ENCODE measurements around the gene CCT8L2. TPM values are rescaled to one million over a fixed set of nuclear protein-coding genes. Genes with fewer than 3 reads are reported as not detected.
"Not testable (repeated sequence)": the region's sequence is repeated elsewhere in the genome, so short reads cannot be mapped to it uniquely, and the experiment has no call there.

The CCT8L2 gene
- total and polyA plus RNA-seq, 2 experiments from 2014 or later: not detected

DNA sequence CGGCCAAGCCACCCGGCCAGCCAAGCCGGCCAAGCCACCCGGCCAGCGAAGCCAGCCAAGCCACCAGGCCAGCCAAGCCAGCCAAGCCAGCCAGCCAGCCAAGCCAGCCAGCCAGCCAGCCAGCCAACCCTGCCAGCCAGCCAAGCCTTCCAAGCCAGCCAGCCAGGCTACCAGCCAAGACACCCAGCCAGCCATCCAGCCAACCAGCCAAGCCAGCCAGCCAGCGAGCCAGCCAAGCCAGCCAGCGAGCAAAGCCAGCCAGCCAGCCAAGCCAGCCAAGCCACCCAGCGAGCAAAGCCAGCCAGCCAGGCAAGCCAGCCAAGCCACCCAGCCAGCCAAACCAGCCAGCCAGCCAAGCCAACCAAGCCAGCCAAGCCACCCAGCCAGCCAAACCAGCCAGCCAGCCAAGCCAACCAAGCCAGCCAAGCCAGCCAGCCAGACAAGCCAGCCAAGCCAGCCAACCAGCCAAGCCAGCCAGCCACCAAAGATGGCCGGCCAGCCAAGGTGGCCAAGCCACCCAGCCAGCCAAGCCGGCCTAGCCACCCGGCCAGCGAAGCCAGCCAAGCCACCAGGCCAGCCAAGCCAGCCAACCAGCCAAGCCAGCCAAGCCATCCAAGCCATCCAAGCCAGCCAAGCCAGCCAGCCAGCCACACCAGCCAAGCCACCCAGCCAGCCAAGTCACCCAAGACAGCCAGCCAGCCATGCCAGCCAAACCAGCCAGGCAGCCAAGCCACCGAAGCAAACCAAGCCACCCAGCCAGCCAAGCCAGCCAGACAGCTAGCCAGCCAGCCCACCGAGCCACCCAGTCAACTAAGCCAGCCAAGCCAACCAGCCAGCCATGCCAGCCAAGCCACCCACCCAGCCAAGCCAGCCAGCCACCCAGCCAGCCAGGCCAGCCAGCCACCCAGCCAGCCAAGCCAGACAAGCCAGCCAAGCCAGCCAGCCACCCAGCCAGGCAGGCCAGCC is 28.8 kb downstream of the CCT8L2 start (continued):
- TF ChIP-seq STAT1 (IDR thresholded peaks at IDR 0.05; ENCODE audit: unreplicated experiment) (no peak), ZNF114 (CRISPR knock-in tag; IDR thresholded peaks at IDR 0.05) (no peak), JUNB (IDR thresholded peaks at IDR 0.05; ENCODE audit: unreplicated experiment) (no peak), EZH2phosphoT487 (IDR thresholded peaks at IDR 0.05; ENCODE audit: unreplicated experiment) (no peak), CREB1 (CRISPR knock-in tag; IDR thresholded peaks at IDR 0.05; ENCODE audit: low read depth) (no peak)
- TF ChIP-seq, protein P1, sequence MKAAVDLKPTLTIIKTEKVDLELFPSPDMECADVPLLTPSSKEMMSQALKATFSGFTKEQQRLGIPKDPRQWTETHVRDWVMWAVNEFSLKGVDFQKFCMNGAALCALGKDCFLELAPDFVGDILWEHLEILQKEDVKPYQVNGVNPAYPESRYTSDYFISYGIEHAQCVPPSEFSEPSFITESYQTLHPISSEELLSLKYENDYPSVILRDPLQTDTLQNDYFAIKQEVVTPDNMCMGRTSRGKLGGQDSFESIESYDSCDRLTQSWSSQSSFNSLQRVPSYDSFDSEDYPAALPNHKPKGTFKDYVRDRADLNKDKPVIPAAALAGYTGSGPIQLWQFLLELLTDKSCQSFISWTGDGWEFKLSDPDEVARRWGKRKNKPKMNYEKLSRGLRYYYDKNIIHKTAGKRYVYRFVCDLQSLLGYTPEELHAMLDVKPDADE (IDR thresholded peaks at IDR 0.05): no peak

DNA sequence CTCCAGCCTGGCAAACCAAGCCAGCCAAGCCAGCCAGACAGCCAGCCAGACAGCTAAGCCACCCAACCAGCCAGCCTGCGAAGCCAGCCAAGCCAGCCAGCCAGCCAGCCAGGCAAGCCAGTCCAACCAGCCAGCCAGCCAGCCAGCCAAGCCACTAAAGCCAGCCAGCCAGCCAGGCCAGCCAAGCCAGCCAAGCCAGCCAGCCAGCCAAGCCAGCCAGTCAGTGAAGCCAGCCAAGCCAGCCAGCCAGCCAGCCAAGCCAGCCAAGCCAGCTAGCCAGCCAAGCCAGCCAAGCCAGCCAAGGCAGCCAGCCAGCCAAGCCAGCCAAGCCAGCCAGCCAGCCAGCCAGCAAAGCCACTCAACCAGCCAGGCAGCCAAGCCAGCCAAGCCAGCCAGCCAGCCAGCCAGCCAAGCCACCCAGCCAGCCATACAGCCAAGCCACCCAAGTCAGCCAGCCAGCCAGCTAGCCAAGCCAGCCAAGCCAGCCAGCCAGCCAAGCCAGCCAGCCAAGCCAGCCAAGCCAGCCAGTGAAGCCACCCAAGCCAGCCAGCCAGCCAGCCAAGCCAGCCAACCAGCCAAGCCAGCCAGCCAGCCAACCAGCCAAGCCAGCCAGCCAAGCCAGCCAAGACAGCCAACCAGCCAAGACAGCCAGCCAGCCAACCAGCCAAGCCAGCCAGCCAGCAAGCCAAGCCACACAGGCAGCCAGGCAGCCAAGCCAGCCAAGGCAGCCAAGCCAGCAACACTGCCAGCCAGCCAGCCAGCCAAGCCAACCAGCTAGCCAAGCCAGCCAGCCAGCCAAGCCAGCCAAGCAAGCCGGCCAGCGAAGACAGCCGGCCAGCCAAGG is 29.7 kb downstream of the CCT8L2 start:
- no peaks in the 10 kb centered on the region for H3F3A ChIP-seq (replicated peaks; ENCODE audit: low read depth)
- H3K36me3 ChIP-seq (ENCODE audit: insufficient read depth): no peaks in the 10 kb centered on the region
- H3K27ac Mint-ChIP-seq: no peak overlapping the region
- H3K4me1 Mint-ChIP-seq: no peaks in the 10 kb centered on the region
- no peaks in the 10 kb centered on the region for H3K79me2 ChIP-seq (replicated peaks; ENCODE audit: insufficient read depth)
- H3K27ac ChIP-seq (ENCODE audit: low read depth): no peak overlapping the region
- H3K27me3 ChIP-seq (ENCODE audit: insufficient read depth): no peaks in the 10 kb centered on the region
- peaks cover 56% of the 10 kb centered on the region for H3K9me3 Mint-ChIP-seq
- peaks cover 6% of the 10 kb centered on the region for H3K27me3 Mint-ChIP-seq (ENCODE audit: insufficient read depth, low read depth, poor library complexity)
- no peak overlapping the region for H3K4me3 Mint-ChIP-seq
- DNase-seq (ENCODE audit: low spot score) (no peak), ATAC-seq (no peak)
- no peaks in the 10 kb centered on the region for H3K9me2 ChIP-seq (ENCODE audit: insufficient read depth)
- H2AFZ ChIP-seq: no peak overlapping the region
- H3K4me2 ChIP-seq: no peak overlapping the region
- H4K20me1 ChIP-seq (replicated peaks; ENCODE audit: insufficient read depth): no peaks in the 10 kb centered on the region
- H3K4me1 ChIP-seq (ENCODE audit: insufficient read depth): no peaks in the 10 kb centered on the region
- no peak overlapping the region for H3K4me3 ChIP-seq
- no peak for TF ChIP-seq EZH2 (IDR thresholded peaks at IDR 0.05; ENCODE audit: low read depth, unreplicated experiment)
- H3K36me3 Mint-ChIP-seq (ENCODE audit: low read depth): peaks cover 4% of the 10 kb centered on the region

DNA sequence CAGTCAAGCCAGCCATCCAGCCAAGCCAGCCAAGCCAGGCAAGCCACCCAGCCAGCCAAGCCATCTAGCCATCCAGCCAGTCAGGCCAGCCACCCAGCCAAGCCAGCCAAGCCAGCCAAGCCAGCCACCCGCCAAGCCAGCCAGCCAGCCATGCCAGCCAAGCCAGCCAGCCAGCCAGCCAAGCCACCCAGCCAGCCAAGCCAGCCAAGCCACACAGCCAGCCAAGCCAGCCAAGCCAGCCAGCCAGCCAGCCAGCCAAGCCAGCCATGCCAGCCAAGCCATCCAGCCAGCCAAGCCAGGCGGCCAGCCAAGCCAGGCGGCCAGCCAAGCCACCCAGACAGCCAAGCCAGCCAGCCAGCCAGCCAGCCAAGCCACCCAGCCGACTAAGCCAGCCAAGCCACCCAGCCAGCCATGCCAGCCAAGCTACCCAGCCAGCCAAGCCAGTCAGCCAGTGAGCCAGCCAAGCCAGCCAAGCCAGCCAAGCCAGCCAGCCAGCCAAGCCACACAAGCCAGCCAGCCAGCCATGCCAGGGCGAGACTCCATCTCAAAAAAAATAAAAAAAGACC is 31.4 kb downstream of the CCT8L2 start:
- H3K27me3 ChIP-seq (ENCODE audit: insufficient read depth); H3F3A ChIP-seq (replicated peaks; ENCODE audit: low read depth); H3K4me3 ChIP-seq; H3K27ac Mint-ChIP-seq; H3K4me3 Mint-ChIP-seq; ATAC-seq; H3K4me1 ChIP-seq (ENCODE audit: insufficient read depth); H3K36me3 ChIP-seq (ENCODE audit: insufficient read depth); H2AFZ ChIP-seq; H3K4me2 ChIP-seq; H3K9me2 ChIP-seq (ENCODE audit: insufficient read depth); DNase-seq (ENCODE audit: low spot score); H3K27me3 Mint-ChIP-seq (ENCODE audit: insufficient read depth, low read depth, poor library complexity); H4K20me1 ChIP-seq (replicated peaks; ENCODE audit: insufficient read depth); H3K27ac ChIP-seq (ENCODE audit: low read depth); H3K79me2 ChIP-seq (replicated peaks; ENCODE audit: insufficient read depth); H3K4me1 Mint-ChIP-seq; H3K36me3 Mint-ChIP-seq (ENCODE audit: low read depth): not testable (repeated sequence)
- H3K9me3 Mint-ChIP-seq: peaks cover 62% of the 10 kb centered on the region

DNA sequence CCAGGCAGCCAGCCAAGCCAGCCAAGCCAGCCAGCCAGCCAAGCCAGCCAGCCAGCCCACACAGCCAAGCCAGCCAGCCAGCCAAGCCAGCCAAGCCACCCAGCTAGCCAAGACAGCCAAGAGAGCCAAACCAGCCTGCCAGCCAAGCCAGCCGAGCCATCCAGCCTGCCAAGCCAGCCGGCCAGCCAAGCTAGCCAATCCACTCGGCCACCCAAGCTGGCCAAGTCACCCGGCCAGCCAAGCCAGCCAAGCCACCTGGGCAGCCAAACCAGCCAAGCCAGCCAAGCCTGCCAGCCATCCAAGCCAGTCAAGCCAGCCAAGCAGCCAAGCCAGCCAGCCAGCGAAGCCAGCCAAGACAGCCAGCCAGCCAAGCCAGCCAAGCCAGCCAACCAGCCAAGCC is 32.0 kb downstream of the CCT8L2 start:
- H3K27me3 ChIP-seq (ENCODE audit: insufficient read depth); H3K4me3 Mint-ChIP-seq; H3K4me1 Mint-ChIP-seq; H3F3A ChIP-seq (replicated peaks; ENCODE audit: low read depth); H3K9me2 ChIP-seq (ENCODE audit: insufficient read depth); ATAC-seq; DNase-seq (ENCODE audit: low spot score); H2AFZ ChIP-seq; H3K36me3 Mint-ChIP-seq (ENCODE audit: low read depth); H3K4me3 ChIP-seq; H3K27ac Mint-ChIP-seq; H3K79me2 ChIP-seq (replicated peaks; ENCODE audit: insufficient read depth); H3K27ac ChIP-seq (ENCODE audit: low read depth); H3K4me2 ChIP-seq; H3K27me3 Mint-ChIP-seq (ENCODE audit: insufficient read depth, low read depth, poor library complexity); H3K36me3 ChIP-seq (ENCODE audit: insufficient read depth); H4K20me1 ChIP-seq (replicated peaks; ENCODE audit: insufficient read depth); H3K4me1 ChIP-seq (ENCODE audit: insufficient read depth): not testable (repeated sequence)
- peaks cover 62% of the 10 kb centered on the region for H3K9me3 Mint-ChIP-seq

DNA sequence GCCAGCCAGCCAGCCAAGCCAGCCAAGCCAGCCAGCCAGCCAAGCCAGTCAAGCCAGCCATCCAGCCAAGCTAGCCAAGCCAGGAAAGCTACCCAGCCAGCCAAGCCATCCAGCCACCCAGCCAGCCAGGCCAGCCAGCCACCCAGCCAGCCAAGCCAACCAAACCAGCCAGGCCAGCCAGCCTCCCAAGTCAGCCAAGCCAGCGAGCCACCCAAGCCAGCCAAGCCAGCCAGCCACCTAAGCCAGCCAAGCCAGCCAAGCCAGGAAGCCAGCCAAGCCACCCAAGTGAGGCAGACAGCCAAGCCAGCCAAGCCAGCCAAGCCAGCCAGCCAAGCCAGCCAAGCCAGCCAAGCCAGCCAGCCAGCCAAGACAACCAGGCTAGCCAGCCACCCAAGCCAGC is 32.6 kb downstream of the CCT8L2 start:
- H3K27ac Mint-ChIP-seq; H3K4me3 Mint-ChIP-seq; H3K36me3 ChIP-seq (ENCODE audit: insufficient read depth); H2AFZ ChIP-seq; H3K27me3 Mint-ChIP-seq (ENCODE audit: insufficient read depth, low read depth, poor library complexity); H3K4me3 ChIP-seq; H3F3A ChIP-seq (replicated peaks; ENCODE audit: low read depth); H3K9me2 ChIP-seq (ENCODE audit: insufficient read depth); H3K79me2 ChIP-seq (replicated peaks; ENCODE audit: insufficient read depth); ATAC-seq; H3K27me3 ChIP-seq (ENCODE audit: insufficient read depth); H3K4me1 ChIP-seq (ENCODE audit: insufficient read depth); H4K20me1 ChIP-seq (replicated peaks; ENCODE audit: insufficient read depth); DNase-seq (ENCODE audit: low spot score); H3K4me1 Mint-ChIP-seq; H3K36me3 Mint-ChIP-seq (ENCODE audit: low read depth); H3K4me2 ChIP-seq; H3K27ac ChIP-seq (ENCODE audit: low read depth): not testable (repeated sequence)
- H3K9me3 Mint-ChIP-seq: peaks cover 67% of the 10 kb centered on the region
